ENCODE measurements around the gene ARL4C.

- TF ChIP-seq SP1 (IDR thresholded peaks at IDR 0.05) (no peak), HDGF (IDR thresholded peaks at IDR 0.05; ENCODE audit: borderline replicate concordance) (no peak), FOXM1 (IDR thresholded peaks at IDR 0.05; ENCODE audit: borderline replicate concordance) (no peak), PKNOX1 (IDR thresholded peaks at IDR 0.05) (no peak), FOXA1 (IDR thresholded peaks at IDR 0.05) (no peak), ARNT (IDR thresholded peaks at IDR 0.05) (no peak), FOXK2 (IDR thresholded peaks at IDR 0.05) (no peak), CTBP1 (IDR thresholded peaks at IDR 0.05; ENCODE audit: borderline replicate concordance) (no peak), L3MBTL2 (conservative IDR thresholded peaks at IDR 0.05) (no peak), TARDBP (IDR thresholded peaks at IDR 0.05) (no peak)
These were observed 3.1 kb downstream of the ARL4C start for GRCh38 chr2:234493796-234494195.

Data from HEK293T (cell line).